Neural cell (in vitro differentiated cells): ENCODE measurements around the gene KDM4C. TPM values are rescaled to one million over a fixed set of nuclear protein-coding genes. Genes with fewer than 3 reads are reported as not detected.

Experiments used
- H2AFZ ChIP-seq: fragments of 200-600, 300-800 bp; sonication (generic), shearing (Covaris generic); 2 replicates; pipeline ENCODE4 v1.6.0; 2014; ENCODE audit warnings: low read depth, mild to moderate bottlenecking, antibody characterized with exemption, low read length, moderate library complexity
- H3F3A ChIP-seq: fragments of 200-600 bp; shearing (Covaris generic); 2 replicates; pipeline ENCODE4 v1.6.1; 2016; ENCODE audit warnings: mild to moderate bottlenecking, moderate library complexity, mixed read lengths, antibody characterized with exemption, low read length; ENCODE audit not compliant: insufficient read depth, poor library complexity, severe bottlenecking
- H3K27ac ChIP-seq: fragments of 200-600, 300-800 bp; sonication (generic), shearing (Covaris generic); 2 replicates; pipeline ENCODE4 v1.5.1; 2014; ENCODE audit warnings: mild to moderate bottlenecking, low read length, moderate library complexity
- H3K27me3 ChIP-seq: fragments of 300-800, 200-600 bp; sonication (generic), shearing (Covaris generic); 2 replicates; pipeline ENCODE4 v1.6.0; 2014; ENCODE audit warnings: mild to moderate bottlenecking, low read depth, low read length, moderate library complexity; ENCODE audit not compliant: insufficient read depth
- H3K36me3 ChIP-seq: fragments of 300-800, 200-600 bp; sonication (generic), shearing (Covaris generic); 2 replicates; pipeline ENCODE4 v1.5.1; 2014; ENCODE audit warnings: mild to moderate bottlenecking, antibody characterized with exemption, low read length, moderate library complexity; ENCODE audit not compliant: insufficient read depth
- H3K4me2 ChIP-seq: fragments of 300-800, 200-600 bp; sonication (generic), shearing (Covaris generic); 2 replicates; pipeline ENCODE4 v1.6.0; 2014; ENCODE audit warnings: mild to moderate bottlenecking, low read length
- H3K4me3 ChIP-seq: fragments of 300-800, 200-600 bp; sonication (generic), shearing (Covaris generic); 2 replicates; pipeline ENCODE4 v1.5.1; 2014; ENCODE audit warnings: mild to moderate bottlenecking, low read length, moderate library complexity
- H3K79me2 ChIP-seq: fragments of 200-600 bp; shearing (Covaris generic); replicated peaks from 2 replicates; pipeline ENCODE4 v1.6.0; 2014; ENCODE audit warnings: mild to moderate bottlenecking, low read length, moderate library complexity; ENCODE audit not compliant: insufficient read depth
- H3K9ac ChIP-seq: fragments of 300-800, 200-600 bp; sonication (generic), shearing (Covaris generic); 2 replicates; pipeline ENCODE4 v1.6.1; 2016; ENCODE audit warnings: mild to moderate bottlenecking, low read length, mixed read lengths
- H3K9me2 ChIP-seq: fragments of 200-600 bp; shearing (Covaris generic); 2 replicates; pipeline ENCODE4 v1.6.1; 2016; ENCODE audit warnings: mild to moderate bottlenecking, low read length, mixed read lengths; ENCODE audit not compliant: insufficient read depth
- H3K9me3 ChIP-seq: fragments of 200-600, 300-800 bp; sonication (generic), shearing (Covaris generic); 2 replicates; pipeline ENCODE4 v1.6.1; 2016; ENCODE audit warnings: mild to moderate bottlenecking, mixed run types, low read length, moderate library complexity, mixed read lengths
- H4K20me1 ChIP-seq: fragments of 200-600 bp; shearing (Covaris generic); 2 replicates; pipeline ENCODE4 v1.6.1; 2016; ENCODE audit warnings: mild to moderate bottlenecking, mixed run types; ENCODE audit not compliant: insufficient read depth
- CTCF ChIP-seq: fragments of 450-650 bp; IDR thresholded peaks from 2 replicates; pipeline ENCODE4 v1.5.1; 2014; ENCODE audit warnings: antibody characterized with exemption, mild to moderate bottlenecking, moderate library complexity; ENCODE audit not compliant: poor library complexity, severe bottlenecking
- EP300 ChIP-seq: fragments of 450-650 bp; conservative IDR thresholded peaks from 2 replicates; pipeline ENCODE4 v1.6.1; 2014; ENCODE audit warnings: antibody characterized with exemption, mild to moderate bottlenecking, moderate library complexity; ENCODE audit not compliant: poor library complexity, severe bottlenecking
- EZH2 ChIP-seq: fragments of 200-600, 300-800 bp; shearing (Covaris generic), sonication (generic); IDR thresholded peaks from 2 replicates; pipeline ENCODE4 v1.6.1; 2014; ENCODE audit warnings: antibody characterized with exemption, low read length, borderline replicate concordance, mild to moderate bottlenecking; ENCODE audit not compliant: insufficient read depth, poor library complexity, severe bottlenecking
- MXI1 ChIP-seq: fragments of 450-650 bp; conservative IDR thresholded peaks from 2 replicates; pipeline ENCODE4 v1.6.1; 2014; ENCODE audit warnings: antibody characterized with exemption, mild to moderate bottlenecking; ENCODE audit not compliant: poor library complexity, severe bottlenecking
- POLR2AphosphoS5 ChIP-seq: IDR thresholded peaks from 2 replicates; pipeline ENCODE4 v1.6.1; 2012
- RAD21 ChIP-seq: fragments of 450-650 bp; conservative IDR thresholded peaks from 2 replicates; pipeline ENCODE4 v1.6.1; 2014; ENCODE audit warnings: antibody characterized with exemption, mild to moderate bottlenecking, moderate library complexity
- REST ChIP-seq: IDR thresholded peaks from 2 replicates; pipeline ENCODE4 v1.6.1; 2012; ENCODE audit warnings: borderline replicate concordance
- SMC3 ChIP-seq: fragments of 450-650 bp; conservative IDR thresholded peaks from 2 replicates; pipeline ENCODE4 v1.6.1; 2014; ENCODE audit warnings: antibody characterized with exemption, mild to moderate bottlenecking, moderate library complexity; ENCODE audit not compliant: poor library complexity
- TAF1 ChIP-seq: IDR thresholded peaks from 2 replicates; pipeline ENCODE4 v1.6.1; 2012; ENCODE audit warnings: low read depth
- polyA plus RNA-seq: library from polyadenylated mRNA; depleted of rRNA; stranded (reverse); fragments of >200 nt; gene quantifications from 2 replicates; pipeline ENCODE4 v1.2.3, GENCODE V29; 2014

The KDM4C gene
- polyA plus RNA-seq, 1 donor from 2014 or later, result 21.1 TPM

GRCh38 chr9:6915635-6916034, 157.9 kb downstream of the KDM4C start:
- no peak overlapping the region for H3K27ac ChIP-seq
- H3K9me2 ChIP-seq, result no peaks in the 10 kb centered on the region
- no peaks in the 10 kb centered on the region for H3K27me3 ChIP-seq
- no peaks in the 10 kb centered on the region for H3K79me2 ChIP-seq
- H2AFZ ChIP-seq, result no peak overlapping the region
- no peak overlapping the region for H3K4me2 ChIP-seq
- H3F3A ChIP-seq, result no peaks in the 10 kb centered on the region
- H4K20me1 ChIP-seq, result no peaks in the 10 kb centered on the region
- H3K36me3 ChIP-seq, result no peaks in the 10 kb centered on the region
- no peaks in the 10 kb centered on the region for H3K9me3 ChIP-seq
- no peak overlapping the region for H3K9ac ChIP-seq
- TF ChIP-seq POLR2AphosphoS5 (no peak), SMC3 (no peak), CTCF (no peak), MXI1 (no peak), TAF1 (no peak), REST (no peak), EZH2 (no peak), RAD21 (no peak), EP300 (no peak)
- H3K4me3 ChIP-seq, result no peak overlapping the region

- Histone ChIP-seq H3K27me3 (no peaks in the 10 kb centered on the region), H3K4me2 (no peak overlapping the region), H3K79me2 (no peaks in the 10 kb centered on the region), H3F3A (no peaks in the 10 kb centered on the region), H3K36me3 (no peaks in the 10 kb centered on the region), H3K9me2 (no peaks in the 10 kb centered on the region), H3K27ac (no peak overlapping the region), H2AFZ (no peak overlapping the region), H3K4me3 (no peak overlapping the region), H3K9me3 (no peaks in the 10 kb centered on the region), H4K20me1 (no peaks in the 10 kb centered on the region), H3K9ac (no peak overlapping the region)
- TF ChIP-seq TAF1 (no peak), POLR2AphosphoS5 (no peak), REST (no peak), MXI1 (no peak), CTCF (no peak), EP300 (no peak), EZH2 (no peak), SMC3 (no peak), RAD21 (no peak)
Measured at GRCh38 chr9:6917162-6917561, 159.4 kb downstream of the KDM4C start.
